ENCODE measurements around the gene EVPL.

EVPL gene

GRCh38 chr17:75991396-75991795 is 35.7 kb downstream of the EVPL start:
- TF ChIP-seq TAF1 (IDR thresholded peaks at IDR 0.05; ENCODE audit: borderline replicate concordance, insufficient read depth, low read length) (no peak), FOXP2 (optimal IDR thresholded peaks at IDR 0.05; ENCODE audit: borderline replicate concordance, extremely low read depth, extremely low read length, insufficient read depth) (no peak), REST (IDR thresholded peaks at IDR 0.05; ENCODE audit: insufficient read depth in 1 of 2, low read depth in 2 of 2, low read length in 2 of 2) (no peak), POLR2AphosphoS5 (IDR thresholded peaks at IDR 0.05; ENCODE audit: low read depth, low read length) (no peak), SIN3A (IDR thresholded peaks at IDR 0.05; ENCODE audit: borderline replicate concordance, insufficient read depth, low read length) (no peak)

- TF ChIP-seq FOXP2 (optimal IDR thresholded peaks at IDR 0.05; ENCODE audit: borderline replicate concordance, extremely low read depth, extremely low read length, insufficient read depth), result no peak
- TF ChIP-seq SIN3A (IDR thresholded peaks at IDR 0.05; ENCODE audit: borderline replicate concordance, insufficient read depth, low read length), result no peak
- TF ChIP-seq TAF1 (IDR thresholded peaks at IDR 0.05; ENCODE audit: borderline replicate concordance, insufficient read depth, low read length), result no peak
- TF ChIP-seq REST (IDR thresholded peaks at IDR 0.05; ENCODE audit: insufficient read depth in 1 of 2, low read depth in 2 of 2, low read length in 2 of 2), result no peak
- no peak for TF ChIP-seq POLR2AphosphoS5 (IDR thresholded peaks at IDR 0.05; ENCODE audit: low read depth, low read length)
Observed at GRCh38 chr17:75987041-75987440, 40.1 kb downstream of the EVPL start.

DNA sequence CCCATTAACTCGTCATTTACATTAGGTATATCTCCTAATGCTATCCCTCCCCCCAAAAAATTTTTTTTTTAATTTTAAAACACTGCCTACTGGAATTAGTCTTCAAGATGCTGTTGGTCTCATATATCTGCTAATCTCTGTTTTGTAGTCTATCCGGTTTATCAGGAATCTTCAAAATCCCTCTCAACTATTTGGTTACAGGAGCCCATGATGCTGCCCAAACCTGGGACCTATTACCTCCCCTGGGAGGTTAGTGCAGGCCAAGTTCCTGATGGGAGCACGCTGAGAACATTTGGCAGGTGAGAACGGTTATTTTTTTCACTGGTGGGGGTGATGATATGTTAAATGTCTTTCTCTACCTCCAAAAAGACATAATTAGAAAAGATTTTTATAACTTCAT is 41.1 kb downstream of the EVPL start:
- TF ChIP-seq SIN3A (IDR thresholded peaks at IDR 0.05; ENCODE audit: borderline replicate concordance, insufficient read depth, low read length), result no peak

- no peak for TF ChIP-seq POLR2AphosphoS5 (IDR thresholded peaks at IDR 0.05; ENCODE audit: low read depth, low read length)
Observed at GRCh38 chr17:75983501-75984181, 43.5 kb downstream of the EVPL start.

- TF ChIP-seq SIN3A (IDR thresholded peaks at IDR 0.05; ENCODE audit: borderline replicate concordance, insufficient read depth, low read length) (no peak), FOXP2 (optimal IDR thresholded peaks at IDR 0.05; ENCODE audit: borderline replicate concordance, extremely low read depth, extremely low read length, insufficient read depth) (no peak), TAF1 (IDR thresholded peaks at IDR 0.05; ENCODE audit: borderline replicate concordance, insufficient read depth, low read length) (no peak), POLR2AphosphoS5 (IDR thresholded peaks at IDR 0.05; ENCODE audit: low read depth, low read length) (no peak), REST (IDR thresholded peaks at IDR 0.05; ENCODE audit: insufficient read depth in 1 of 2, low read depth in 2 of 2, low read length in 2 of 2) (no peak)
Observed at GRCh38 chr17:75981019-75981615, 46.0 kb downstream of the EVPL start.

- no peak for TF ChIP-seq REST (IDR thresholded peaks at IDR 0.05; ENCODE audit: insufficient read depth in 1 of 2, low read depth in 2 of 2, low read length in 2 of 2)
- no peak for TF ChIP-seq TAF1 (IDR thresholded peaks at IDR 0.05; ENCODE audit: borderline replicate concordance, insufficient read depth, low read length)
- no peak for TF ChIP-seq SIN3A (IDR thresholded peaks at IDR 0.05; ENCODE audit: borderline replicate concordance, insufficient read depth, low read length)
- no peak for TF ChIP-seq POLR2AphosphoS5 (IDR thresholded peaks at IDR 0.05; ENCODE audit: low read depth, low read length)
- no peak for TF ChIP-seq FOXP2 (optimal IDR thresholded peaks at IDR 0.05; ENCODE audit: borderline replicate concordance, extremely low read depth, extremely low read length, insufficient read depth)
Observed at GRCh38 chr17:75980188-75981018, 46.7 kb downstream of the EVPL start.
